Endothelial cell of umbilical vein (primary cell): ENCODE results near the gene DEPDC1. TPM values are rescaled to one million over a fixed set of nuclear protein-coding genes. Genes with fewer than 3 reads are reported as not detected.

Source experiments
- BruUV-seq: library from RNA; stranded (reverse); fragments of 400-500 nt; replicated peaks from 2 replicates; lab custom pipeline; 2021; lab: Mats Ljungman, UMichigan
- CTCF ChIA-PET: fragments of 300-600, 350-600 bp; sonication (Branson Sonifier 250); formaldehyde crosslinking; loops from one replicate; lab custom pipeline; 2021; ENCODE audit warnings: antibody characterized with exemption, inconsistent platforms; lab: Charles Lee
- POLR2A ChIA-PET: fragments of 300-600, 350-600 bp; sonication (Branson Sonifier 250); formaldehyde crosslinking; loops from one replicate; lab custom pipeline; 2021; ENCODE audit warnings: antibody characterized with exemption, inconsistent platforms; lab: Charles Lee
- DNase-seq: peaks from one replicate; pipeline ENCODE4 v3.0.0-alpha.2; 2011; ENCODE audit warnings: low read depth, low spot score
- FAIRE-seq: peaks from 2 replicates; lab custom pipeline; 2011; peaks lifted over from hg19 to GRCh38; lab: Jason Lieb, UNC
- H2AFZ ChIP-seq: 2 replicates; pipeline ENCODE4 v1.6.0; 2012; ENCODE audit warnings: low read depth, low read length, control low read depth, inconsistent platforms
- H3K27ac ChIP-seq: 2 replicates; pipeline ENCODE4 v1.5.1; 2011; ENCODE audit warnings: low read depth, mild to moderate bottlenecking, control low read depth, low read length, moderate library complexity; ENCODE audit not compliant: insufficient read depth
- H3K27me3 ChIP-seq, 2 experiments: 2 replicates each; pipeline versions ENCODE4 v1.6.0 to v1.6.1; 2011; ENCODE audit warnings: low read length in 2 of 2, mixed read lengths in 1 of 2; ENCODE audit not compliant: control insufficient read depth in 2 of 2, insufficient read depth in 2 of 2
- H3K36me3 ChIP-seq, 2 experiments: 2 replicates in 1 of 2; 3 replicates in 1 of 2; pipeline ENCODE4 v1.5.1; 2011; ENCODE audit warnings: low read length in 2 of 2, mild to moderate bottlenecking in 1 of 2, moderate library complexity in 1 of 2; ENCODE audit not compliant: control insufficient read depth in 2 of 2, insufficient read depth in 2 of 2; ENCODE audit errors: extremely low read depth in 1 of 2
- H3K4me1 ChIP-seq: 3 replicates; pipeline ENCODE4 v1.5.1; 2011; ENCODE audit warnings: mild to moderate bottlenecking, low read length; ENCODE audit not compliant: control insufficient read depth, insufficient read depth; ENCODE audit errors: extremely low read depth
- H3K4me2 ChIP-seq: 2 replicates; pipeline ENCODE4 v1.6.1; 2011; ENCODE audit warnings: low read length, control low read depth, mixed read lengths; ENCODE audit not compliant: insufficient read depth
- H3K4me3 ChIP-seq, 3 experiments: fragments of 200-600 bp in 1 of 3; sonication (generic), shearing (Covaris generic) in 1 of 3; replicated peaks in 1 of 3; 2 replicates each; pipeline ENCODE4 v1.5.1; 2011 to 2016; ENCODE audit warnings: control low read depth in 3 of 3, low read length in 3 of 3, mild to moderate bottlenecking in 2 of 3, inconsistent platforms in 1 of 3, low read depth in 1 of 3, moderate library complexity in 1 of 3; ENCODE audit not compliant: insufficient read depth in 1 of 3
- H3K79me2 ChIP-seq: 2 replicates; pipeline ENCODE4 v1.6.0; 2012; ENCODE audit warnings: low read length, inconsistent platforms; ENCODE audit not compliant: control insufficient read depth, insufficient read depth
- H3K9ac ChIP-seq: replicated peaks from 2 replicates; pipeline ENCODE3; 2011; ENCODE audit warnings: low read length, control low read depth; ENCODE audit not compliant: insufficient read depth; ENCODE audit errors: extremely low read depth
- H3K9me1 ChIP-seq: replicated peaks from 3 replicates; pipeline ENCODE4 v1.6.0; 2011; ENCODE audit warnings: mild to moderate bottlenecking, low read length; ENCODE audit not compliant: control insufficient read depth, insufficient read depth; ENCODE audit errors: extremely low read depth
- H3K9me3 ChIP-seq: replicated peaks from 2 replicates; pipeline ENCODE4 v1.5.1; 2012; ENCODE audit warnings: low read length, inconsistent platforms; ENCODE audit not compliant: control insufficient read depth, insufficient read depth
- H4K20me1 ChIP-seq: replicated peaks from 2 replicates; pipeline ENCODE3; 2011; ENCODE audit warnings: mild to moderate bottlenecking, low read length; ENCODE audit not compliant: control insufficient read depth, insufficient read depth; ENCODE audit errors: extremely low read depth
- EZH2 ChIP-seq: IDR thresholded peaks from 2 replicates; pipeline ENCODE4 v1.6.1; 2012; ENCODE audit warnings: borderline replicate concordance, low read depth, mild to moderate bottlenecking, moderate library complexity, low read length, inconsistent platforms; ENCODE audit not compliant: severe bottlenecking
- FOS ChIP-seq: IDR thresholded peaks from 2 replicates; pipeline ENCODE4 v1.6.1; 2011; ENCODE audit warnings: mild to moderate bottlenecking, low read length, moderate library complexity, borderline replicate concordance; ENCODE audit not compliant: insufficient read depth
- GATA2 ChIP-seq: IDR thresholded peaks from 2 replicates; pipeline ENCODE4 v1.7.0; 2011; ENCODE audit warnings: low read depth, mild to moderate bottlenecking, moderate library complexity, mixed read lengths, low read length; ENCODE audit not compliant: insufficient read length, insufficient read depth
- JUN ChIP-seq: IDR thresholded peaks from 2 replicates; pipeline ENCODE4 v1.6.1; 2011; ENCODE audit warnings: borderline replicate concordance, low read depth; ENCODE audit not compliant: insufficient read length, insufficient read depth
- MYC ChIP-seq: IDR thresholded peaks from one replicate; pipeline ENCODE4 v1.6.1; 2011; ENCODE audit warnings: mild to moderate bottlenecking, low read depth, low read length
- POLR2A ChIP-seq: IDR thresholded peaks from 2 replicates; pipeline ENCODE4 v1.6.1; 2012; ENCODE audit warnings: low read depth, mild to moderate bottlenecking, control low read depth, low read length
- POLR2AphosphoS5 ChIP-seq: IDR thresholded peaks from 2 replicates; pipeline ENCODE4 v1.6.1; 2012; ENCODE audit warnings: low read depth, mild to moderate bottlenecking, control low read depth, low read length, moderate library complexity; ENCODE audit not compliant: insufficient read depth
- dilution Hi-C: fragments of 300-500 bp; cut with MboI; formaldehyde crosslinking; loops from one replicate; pipeline ENCODE4 v1.15.0; 2019; ENCODE audit warnings: low sequenced_read_pairs; ENCODE audit not compliant: extremely low pct_ligation_motif_present
- intact Hi-C: fragments of 100-400 bp; cut with micrococcal nuclease; formaldehyde crosslinking; loops from one replicate; pipeline ENCODE4 v1.10.0; 2022
- polyA plus RNA-seq, 4 experiments: library from polyadenylated mRNA; depleted of rRNA in 3 of 4; stranded (reverse) in 3 of 4; unstranded in 1 of 4; fragments of >200 nt; gene quantifications; 2 replicates each; pipeline versions ENCODE4 v1.2.1 to v1.2.3, GENCODE V29; 2011 to 2012; ENCODE audit warnings: missing spikeins in 1 of 4
- total RNA-seq: library from RNA; stranded (reverse); gene quantifications from 2 replicates; pipeline ENCODE4 v1.2.3, GENCODE V29; 2021
- TF ChIP-seq, protein P1 (sequence below), 2 donors: IDR thresholded peaks; 1 replicate in 1 of 2; 2 replicates in 1 of 2; pipeline ENCODE4 v1.5.1; 2011; ENCODE audit warnings: low read length in 2 of 2, mild to moderate bottlenecking in 2 of 2, moderate library complexity in 2 of 2, control low read depth in 1 of 2, inconsistent platforms in 1 of 2, low read depth in 1 of 2; ENCODE audit not compliant: insufficient read depth in 1 of 2; ENCODE audit errors: extremely low read depth in 1 of 2
- TF ChIP-seq, protein P2 (sequence below): IDR thresholded peaks from 2 replicates; pipeline ENCODE4 v1.6.1; 2011; ENCODE audit not compliant: insufficient read depth, insufficient read length

DEPDC1 gene
- total and polyA plus RNA-seq, 2 donors (not counting 3 experiments of a cell fraction or from before 2014, with no cell fraction given): 5.5 to 30.4 TPM

DNA sequence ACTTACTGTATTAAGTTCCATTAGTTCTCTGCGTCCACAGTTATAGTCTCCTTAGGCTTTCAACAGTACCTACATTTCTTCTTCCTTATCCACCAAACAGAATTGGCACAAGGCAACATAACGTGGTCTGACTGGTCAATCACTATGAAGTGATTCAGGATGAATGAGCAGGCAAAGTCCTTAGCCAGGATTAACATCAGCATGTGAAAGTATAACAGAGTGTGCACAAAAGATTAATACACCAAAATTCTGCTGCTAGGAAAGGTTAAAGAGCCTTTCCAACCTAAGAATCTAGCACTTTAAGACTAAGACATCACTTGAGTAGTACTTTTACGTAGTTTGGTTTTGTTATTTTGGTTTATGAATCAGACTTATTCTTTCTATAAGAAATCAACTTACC is 15.8 kb downstream of the DEPDC1 start:
- dilution Hi-C loops (no loop called here), intact Hi-C loops (no loop called here)
- peaks cover 0 to 14% of the 10 kb centered on the region in 2 experiments for H3K36me3 ChIP-seq
- H3K4me1 ChIP-seq: peaks cover 8% of the 10 kb centered on the region
- TF ChIP-seq POLR2A (no peak), POLR2AphosphoS5 (no peak), MYC (no peak), EZH2 (no peak)
- TF ChIP-seq, protein P1, sequence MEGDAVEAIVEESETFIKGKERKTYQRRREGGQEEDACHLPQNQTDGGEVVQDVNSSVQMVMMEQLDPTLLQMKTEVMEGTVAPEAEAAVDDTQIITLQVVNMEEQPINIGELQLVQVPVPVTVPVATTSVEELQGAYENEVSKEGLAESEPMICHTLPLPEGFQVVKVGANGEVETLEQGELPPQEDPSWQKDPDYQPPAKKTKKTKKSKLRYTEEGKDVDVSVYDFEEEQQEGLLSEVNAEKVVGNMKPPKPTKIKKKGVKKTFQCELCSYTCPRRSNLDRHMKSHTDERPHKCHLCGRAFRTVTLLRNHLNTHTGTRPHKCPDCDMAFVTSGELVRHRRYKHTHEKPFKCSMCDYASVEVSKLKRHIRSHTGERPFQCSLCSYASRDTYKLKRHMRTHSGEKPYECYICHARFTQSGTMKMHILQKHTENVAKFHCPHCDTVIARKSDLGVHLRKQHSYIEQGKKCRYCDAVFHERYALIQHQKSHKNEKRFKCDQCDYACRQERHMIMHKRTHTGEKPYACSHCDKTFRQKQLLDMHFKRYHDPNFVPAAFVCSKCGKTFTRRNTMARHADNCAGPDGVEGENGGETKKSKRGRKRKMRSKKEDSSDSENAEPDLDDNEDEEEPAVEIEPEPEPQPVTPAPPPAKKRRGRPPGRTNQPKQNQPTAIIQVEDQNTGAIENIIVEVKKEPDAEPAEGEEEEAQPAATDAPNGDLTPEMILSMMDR (IDR thresholded peaks at IDR 0.05; ENCODE audit: extremely low read depth in 1 of 2, insufficient read depth in 1 of 2, low read depth in 1 of 2, low read length in 2 of 2): no peak
- no TSS peak for BruUV-seq
- H2AFZ ChIP-seq: no peak overlapping the region
- FAIRE-seq (no peak), DNase-seq (no peak)
- POLR2A ChIA-PET: no interaction called here
- no peaks in the 10 kb centered on the region for H3K27me3 ChIP-seq
- H3K4me2 ChIP-seq: no peak overlapping the region
- H3K9me1 ChIP-seq: no peaks in the 10 kb centered on the region
- CTCF ChIA-PET: no interaction called here
- H4K20me1 ChIP-seq: no peaks in the 10 kb centered on the region
- H3K9me3 ChIP-seq: no peaks in the 10 kb centered on the region
- no peak overlapping the region for H3K27ac ChIP-seq
- no peak overlapping the region for H3K4me3 ChIP-seq
- no peak overlapping the region for H3K9ac ChIP-seq
- no peaks in the 10 kb centered on the region for H3K79me2 ChIP-seq

DNA sequence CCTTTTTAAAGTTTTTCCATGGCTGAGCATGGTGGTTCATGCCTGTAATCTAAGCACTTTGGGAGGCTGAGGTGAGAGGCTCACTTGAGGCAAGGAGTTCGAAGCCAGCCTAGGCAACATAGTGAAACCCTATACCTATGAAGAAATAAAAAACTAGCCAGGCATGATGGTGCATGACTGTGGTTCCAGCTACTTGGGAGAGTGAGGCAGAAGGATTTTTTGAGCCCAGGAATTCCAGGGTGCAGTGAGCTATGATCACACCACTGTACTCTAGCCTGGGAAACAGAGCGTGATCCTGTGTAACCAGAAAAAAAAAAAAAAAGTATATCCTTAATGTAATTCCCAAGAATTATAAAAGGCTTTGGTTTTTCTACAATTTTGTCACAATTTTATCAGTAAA is 17.4 kb downstream of the DEPDC1 start:
- FAIRE-seq: no peak
- H3K27ac ChIP-seq: no peak overlapping the region
- dilution Hi-C loops (no loop called here), intact Hi-C loops (no loop called here)
- no TSS peak for BruUV-seq
- DNase-seq: no peak
- CTCF ChIA-PET: interaction anchor here (1.8 to 2.8 kb wide), 2 partner anchors 9 to 15 kb away, joined by 5 to 10 read pairs; no protein-coding TSS in a partner anchor
- H3K9ac ChIP-seq: no peak overlapping the region
- POLR2A ChIA-PET: no interaction called here
- H3K9me1 ChIP-seq: no peaks in the 10 kb centered on the region
- H3K4me3 ChIP-seq: no peak overlapping the region
- TF ChIP-seq MYC: no peak
- TF ChIP-seq EZH2: no peak
- TF ChIP-seq, protein P2, sequence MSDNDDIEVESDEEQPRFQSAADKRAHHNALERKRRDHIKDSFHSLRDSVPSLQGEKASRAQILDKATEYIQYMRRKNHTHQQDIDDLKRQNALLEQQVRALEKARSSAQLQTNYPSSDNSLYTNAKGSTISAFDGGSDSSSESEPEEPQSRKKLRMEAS: no peak
- TF ChIP-seq JUN: no peak
- TF ChIP-seq POLR2A: no peak
- TF ChIP-seq FOS: no peak
- TF ChIP-seq POLR2AphosphoS5: no peak
- TF ChIP-seq GATA2: no peak
- TF ChIP-seq, protein P1 (IDR thresholded peaks at IDR 0.05; ENCODE audit: extremely low read depth in 1 of 2, insufficient read depth in 1 of 2, low read depth in 1 of 2, low read length in 2 of 2): no peak
- H3K4me2 ChIP-seq: no peak overlapping the region
- H3K9me3 ChIP-seq: no peaks in the 10 kb centered on the region
- no peaks in the 10 kb centered on the region for H3K79me2 ChIP-seq
- H4K20me1 ChIP-seq: no peaks in the 10 kb centered on the region
- no peak overlapping the region for H2AFZ ChIP-seq
- no peaks in the 10 kb centered on the region for H3K27me3 ChIP-seq
- H3K4me1 ChIP-seq: peaks cover 8% of the 10 kb centered on the region
- peaks cover 0 to 14% of the 10 kb centered on the region in 2 experiments for H3K36me3 ChIP-seq
